ENCODE results near the gene KCNQ5.

DNA sequence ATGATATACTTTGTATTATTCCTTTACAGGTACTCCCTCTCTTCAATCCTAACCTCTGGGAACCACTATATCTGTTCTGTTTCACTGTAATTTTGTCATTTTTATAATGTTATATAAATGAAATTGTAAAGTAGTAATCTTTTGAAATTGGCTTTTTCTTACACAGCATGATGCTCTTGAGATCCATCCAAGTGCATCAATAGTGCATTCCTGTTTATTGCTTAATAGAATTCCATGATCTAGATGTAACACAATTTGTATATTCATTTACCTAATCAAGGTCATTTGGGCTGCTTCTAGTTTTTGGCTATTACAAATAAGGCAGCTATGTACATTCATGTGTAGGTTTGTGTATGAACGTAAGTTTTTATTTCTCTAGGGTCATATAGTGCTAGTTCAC is 428.8 kb downstream of the KCNQ5 start:
- no peak for TF ChIP-seq CTCF (IDR thresholded peaks at IDR 0.05; ENCODE audit: control extremely low read depth in 1 of 3, insufficient read depth in 1 of 3, low read depth in 1 of 3, low read length in 3 of 3)
- no peak for TF ChIP-seq HDAC2 (IDR thresholded peaks at IDR 0.05; ENCODE audit: borderline replicate concordance in 1 of 2, low read depth in 2 of 2, low read length in 2 of 2)
- no peak for TF ChIP-seq SRF (IDR thresholded peaks at IDR 0.05; ENCODE audit: low read depth, low read length)
- TF ChIP-seq CHD7 (IDR thresholded peaks at IDR 0.05; ENCODE audit: insufficient replicate concordance, low read length) = no peak
- no peak for TF ChIP-seq POLR2AphosphoS5 (IDR thresholded peaks at IDR 0.05; ENCODE audit: low read depth, low read length)
- TF ChIP-seq, protein P1, sequence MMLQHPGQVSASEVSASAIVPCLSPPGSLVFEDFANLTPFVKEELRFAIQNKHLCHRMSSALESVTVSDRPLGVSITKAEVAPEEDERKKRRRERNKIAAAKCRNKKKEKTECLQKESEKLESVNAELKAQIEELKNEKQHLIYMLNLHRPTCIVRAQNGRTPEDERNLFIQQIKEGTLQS (IDR thresholded peaks at IDR 0.05; ENCODE audit: insufficient read depth, low read depth, low read length) = no peak
- TF ChIP-seq SP2 (IDR thresholded peaks at IDR 0.05; ENCODE audit: low read length) = no peak

All from H1 (cell line).